ENCODE measurements around the gene AFAP1.

AFAP1 gene

DNA sequence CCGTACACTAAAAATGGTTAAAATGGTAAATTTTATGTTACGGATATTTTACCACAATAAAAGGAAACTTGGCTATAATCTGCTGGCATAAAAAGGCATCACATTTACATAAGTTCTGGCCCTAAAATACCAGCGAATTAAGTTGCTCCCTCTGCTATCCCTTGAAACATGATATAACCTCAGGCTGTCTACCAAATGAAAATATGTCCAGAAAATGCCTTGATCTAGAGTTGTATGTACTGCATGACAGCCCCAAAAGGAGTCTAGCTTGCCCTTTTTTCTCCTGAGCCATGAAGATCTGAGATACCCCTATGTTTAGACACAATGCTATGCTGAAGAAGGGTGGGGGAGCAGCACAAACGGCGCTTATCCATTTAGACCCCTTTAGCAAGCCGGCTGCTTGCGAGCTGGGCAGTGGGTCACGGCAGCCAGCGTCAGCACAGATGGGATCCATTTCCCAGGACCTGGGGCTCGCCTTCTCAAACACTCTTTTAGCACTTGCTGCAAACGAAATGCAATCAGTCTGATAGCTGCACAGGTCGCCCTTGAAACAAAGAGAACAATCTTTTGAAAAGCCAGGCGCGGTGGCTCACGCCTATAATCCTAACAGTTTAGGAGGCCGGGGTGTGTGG lies 77.0 kb downstream of the AFAP1 start:
- Histone ChIP-seq H3K27me3 (no peaks in the 10 kb centered on the region), H3K9me3 (no peaks in the 10 kb centered on the region), H3K36me3 (peaks cover 67% of the 10 kb centered on the region), H3K4me1 (no peaks in the 10 kb centered on the region), H3K4me3 (ENCODE audit: low read depth, low read length) (no peak overlapping the region)
- TF ChIP-seq, protein P1, sequence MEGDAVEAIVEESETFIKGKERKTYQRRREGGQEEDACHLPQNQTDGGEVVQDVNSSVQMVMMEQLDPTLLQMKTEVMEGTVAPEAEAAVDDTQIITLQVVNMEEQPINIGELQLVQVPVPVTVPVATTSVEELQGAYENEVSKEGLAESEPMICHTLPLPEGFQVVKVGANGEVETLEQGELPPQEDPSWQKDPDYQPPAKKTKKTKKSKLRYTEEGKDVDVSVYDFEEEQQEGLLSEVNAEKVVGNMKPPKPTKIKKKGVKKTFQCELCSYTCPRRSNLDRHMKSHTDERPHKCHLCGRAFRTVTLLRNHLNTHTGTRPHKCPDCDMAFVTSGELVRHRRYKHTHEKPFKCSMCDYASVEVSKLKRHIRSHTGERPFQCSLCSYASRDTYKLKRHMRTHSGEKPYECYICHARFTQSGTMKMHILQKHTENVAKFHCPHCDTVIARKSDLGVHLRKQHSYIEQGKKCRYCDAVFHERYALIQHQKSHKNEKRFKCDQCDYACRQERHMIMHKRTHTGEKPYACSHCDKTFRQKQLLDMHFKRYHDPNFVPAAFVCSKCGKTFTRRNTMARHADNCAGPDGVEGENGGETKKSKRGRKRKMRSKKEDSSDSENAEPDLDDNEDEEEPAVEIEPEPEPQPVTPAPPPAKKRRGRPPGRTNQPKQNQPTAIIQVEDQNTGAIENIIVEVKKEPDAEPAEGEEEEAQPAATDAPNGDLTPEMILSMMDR (IDR thresholded peaks at IDR 0.05; ENCODE audit: low read depth, low read length): no peak
- no peak for DNase-seq

DNA sequence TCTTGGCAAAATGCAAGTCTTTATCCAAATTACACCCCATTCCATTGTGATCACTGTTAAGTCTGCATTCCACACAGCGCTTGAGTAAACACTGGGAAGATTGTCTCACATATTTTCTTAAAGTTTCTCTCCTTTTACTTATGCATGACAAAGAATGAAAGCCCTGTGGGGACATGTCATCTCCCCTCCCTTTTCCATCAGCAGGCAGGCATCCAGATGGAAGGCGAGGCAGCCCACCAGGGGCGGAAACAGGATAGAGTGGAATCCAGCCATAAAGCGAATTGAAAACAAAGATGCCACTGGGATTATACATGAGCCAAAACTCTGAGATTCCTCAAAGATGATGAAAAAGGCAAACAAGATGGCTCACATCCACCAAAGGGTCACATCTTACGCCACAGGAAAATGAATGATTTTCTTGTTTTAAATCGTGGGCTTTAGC lies 78.2 kb downstream of the AFAP1 start:
- no peaks in the 10 kb centered on the region for H3K9me3 ChIP-seq
- H3K27me3 ChIP-seq: no peaks in the 10 kb centered on the region
- DNase-seq: no peak
- peaks cover 70% of the 10 kb centered on the region for H3K36me3 ChIP-seq
- TF ChIP-seq, protein P1 (IDR thresholded peaks at IDR 0.05; ENCODE audit: low read depth, low read length): no peak
- peaks cover 3% of the 10 kb centered on the region; the same call in 1 of the 2 replicates for H3K4me1 ChIP-seq
- no peak overlapping the region for H3K4me3 ChIP-seq (ENCODE audit: low read depth, low read length)

DNA sequence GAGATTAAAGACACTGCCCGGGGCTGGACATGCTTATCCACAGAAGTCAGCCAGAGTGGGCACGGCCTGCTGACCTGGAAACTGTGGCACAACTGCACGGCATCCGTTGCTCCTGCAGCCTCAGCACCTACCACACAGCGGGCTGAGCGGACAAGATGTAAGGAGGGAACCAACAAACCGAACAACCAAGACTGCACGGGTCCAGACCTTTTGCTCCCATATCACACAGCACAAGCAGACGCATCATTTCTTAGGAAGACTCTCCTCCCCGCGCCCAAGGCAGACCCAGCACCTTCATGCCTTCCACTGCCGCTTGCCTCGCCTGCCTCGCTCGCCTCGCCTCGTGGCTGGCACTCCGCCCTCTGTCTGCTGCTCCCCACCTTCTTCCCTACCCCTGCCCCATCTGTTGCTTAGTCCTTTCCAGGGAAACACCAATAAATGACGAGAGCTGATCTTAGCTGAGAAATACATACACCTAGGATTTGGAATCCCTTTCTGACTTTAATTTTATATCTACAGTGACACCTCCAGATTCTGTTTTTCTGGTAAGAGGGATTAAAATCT lies 79.0 kb downstream of the AFAP1 start:
- peaks cover 3% of the 10 kb centered on the region; the same call in 1 of the 2 replicates for H3K4me1 ChIP-seq
- H3K36me3 ChIP-seq: peaks cover 70% of the 10 kb centered on the region
- no peaks in the 10 kb centered on the region for H3K9me3 ChIP-seq
- TF ChIP-seq, protein P1 (IDR thresholded peaks at IDR 0.05; ENCODE audit: low read depth, low read length): no peak
- no peaks in the 10 kb centered on the region for H3K27me3 ChIP-seq
- DNase-seq: no peak
- H3K4me3 ChIP-seq (ENCODE audit: low read depth, low read length): no peak overlapping the region

DNA sequence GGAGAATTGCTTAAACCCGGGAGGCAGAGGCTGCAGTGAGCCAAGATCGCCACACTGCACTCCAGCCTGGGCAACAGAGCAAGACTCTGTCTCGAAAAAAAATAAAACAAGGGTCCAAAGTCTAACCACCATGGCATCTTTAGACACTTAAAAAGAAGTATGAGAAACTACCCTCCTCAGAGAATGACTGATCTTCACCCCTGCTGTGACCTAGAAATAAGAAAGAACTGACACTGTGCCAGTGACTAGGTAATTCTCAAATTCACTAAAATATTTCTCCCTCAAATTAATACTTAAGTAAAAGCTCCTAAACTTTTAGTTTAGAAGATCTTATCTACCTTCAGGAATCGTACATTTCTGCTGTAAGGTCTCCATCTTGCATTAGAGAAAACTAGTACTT lies 80.3 kb downstream of the AFAP1 start:
- no peak for DNase-seq
- H3K4me1 ChIP-seq: peaks cover 3% of the 10 kb centered on the region; the same call in 1 of the 2 replicates
- H3K27me3 ChIP-seq: no peaks in the 10 kb centered on the region
- H3K36me3 ChIP-seq: peaks cover 71% of the 10 kb centered on the region
- no peak overlapping the region for H3K4me3 ChIP-seq (ENCODE audit: low read depth, low read length)
- TF ChIP-seq, protein P1 (IDR thresholded peaks at IDR 0.05; ENCODE audit: low read depth, low read length): no peak
- H3K9me3 ChIP-seq: no peaks in the 10 kb centered on the region

DNA sequence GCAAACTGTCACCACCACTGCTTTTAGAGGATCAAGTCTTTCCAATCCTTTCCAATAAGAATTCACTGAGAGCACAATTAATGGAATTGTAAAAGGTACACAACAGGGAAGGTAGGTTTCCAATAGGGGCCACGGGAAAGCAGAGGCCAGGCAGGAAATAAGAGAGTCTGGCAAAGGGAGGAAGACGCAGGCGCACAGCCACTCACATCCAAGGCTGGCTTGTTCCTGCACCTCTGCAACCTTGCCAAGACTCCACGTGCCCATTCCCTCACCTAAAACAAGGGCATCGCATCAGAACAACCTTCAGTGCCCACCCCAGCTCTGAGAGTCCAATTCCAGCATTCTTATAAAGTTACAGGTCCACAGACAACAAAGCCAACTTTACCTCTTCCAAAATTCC lies 81.2 kb downstream of the AFAP1 start:
- H3K4me1 ChIP-seq: peaks cover 3% of the 10 kb centered on the region; the same call in 1 of the 2 replicates
- H3K36me3 ChIP-seq: peaks cover 78% of the 10 kb centered on the region
- DNase-seq: no peak
- no peak overlapping the region for H3K4me3 ChIP-seq (ENCODE audit: low read depth, low read length)
- H3K27me3 ChIP-seq: no peaks in the 10 kb centered on the region
- no peaks in the 10 kb centered on the region for H3K9me3 ChIP-seq
- TF ChIP-seq, protein P1 (IDR thresholded peaks at IDR 0.05; ENCODE audit: low read depth, low read length): no peak

DNA sequence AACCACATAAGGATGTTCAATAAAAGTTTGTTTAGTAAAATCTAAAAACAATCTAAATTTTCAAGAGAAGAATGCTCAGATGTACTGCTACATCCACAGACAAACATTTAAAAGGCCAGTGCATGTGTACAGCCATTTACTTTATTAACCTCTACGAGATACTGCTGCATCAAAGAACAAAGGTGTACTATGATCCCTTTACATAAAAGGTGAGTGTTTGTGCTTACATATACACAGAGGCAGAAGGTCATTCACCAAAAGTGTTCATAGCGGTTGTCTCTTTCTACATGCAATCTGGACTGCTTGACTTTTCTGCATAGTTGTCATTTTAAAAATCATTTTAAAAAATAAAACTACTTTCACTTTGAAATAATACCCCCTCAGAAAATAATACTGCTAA lies 81.7 kb downstream of the AFAP1 start:
- Histone ChIP-seq H3K36me3 (peaks cover 81% of the 10 kb centered on the region), H3K27me3 (no peaks in the 10 kb centered on the region)
- DNase-seq: no peak

More for the DNA sequence above, 81.7 kb downstream of the AFAP1 start:
- TF ChIP-seq, protein P1 (IDR thresholded peaks at IDR 0.05; ENCODE audit: low read depth, low read length): no peak
- no peaks in the 10 kb centered on the region for H3K9me3 ChIP-seq
- H3K4me3 ChIP-seq (ENCODE audit: low read depth, low read length): no peak overlapping the region
- peaks cover 3% of the 10 kb centered on the region; the same call in 1 of the 2 replicates for H3K4me1 ChIP-seq

All from BE2C (cell line).